ENCODE data around the gene ZBTB20.

ZBTB20 gene

GRCh38 chr3:114732353-114732752 is 414.7 kb downstream of the ZBTB20 start:
- TF ChIP-seq TAF1 (IDR thresholded peaks at IDR 0.05; ENCODE audit: borderline replicate concordance, insufficient read depth, low read length) = no peak
- TF ChIP-seq, protein P1, sequence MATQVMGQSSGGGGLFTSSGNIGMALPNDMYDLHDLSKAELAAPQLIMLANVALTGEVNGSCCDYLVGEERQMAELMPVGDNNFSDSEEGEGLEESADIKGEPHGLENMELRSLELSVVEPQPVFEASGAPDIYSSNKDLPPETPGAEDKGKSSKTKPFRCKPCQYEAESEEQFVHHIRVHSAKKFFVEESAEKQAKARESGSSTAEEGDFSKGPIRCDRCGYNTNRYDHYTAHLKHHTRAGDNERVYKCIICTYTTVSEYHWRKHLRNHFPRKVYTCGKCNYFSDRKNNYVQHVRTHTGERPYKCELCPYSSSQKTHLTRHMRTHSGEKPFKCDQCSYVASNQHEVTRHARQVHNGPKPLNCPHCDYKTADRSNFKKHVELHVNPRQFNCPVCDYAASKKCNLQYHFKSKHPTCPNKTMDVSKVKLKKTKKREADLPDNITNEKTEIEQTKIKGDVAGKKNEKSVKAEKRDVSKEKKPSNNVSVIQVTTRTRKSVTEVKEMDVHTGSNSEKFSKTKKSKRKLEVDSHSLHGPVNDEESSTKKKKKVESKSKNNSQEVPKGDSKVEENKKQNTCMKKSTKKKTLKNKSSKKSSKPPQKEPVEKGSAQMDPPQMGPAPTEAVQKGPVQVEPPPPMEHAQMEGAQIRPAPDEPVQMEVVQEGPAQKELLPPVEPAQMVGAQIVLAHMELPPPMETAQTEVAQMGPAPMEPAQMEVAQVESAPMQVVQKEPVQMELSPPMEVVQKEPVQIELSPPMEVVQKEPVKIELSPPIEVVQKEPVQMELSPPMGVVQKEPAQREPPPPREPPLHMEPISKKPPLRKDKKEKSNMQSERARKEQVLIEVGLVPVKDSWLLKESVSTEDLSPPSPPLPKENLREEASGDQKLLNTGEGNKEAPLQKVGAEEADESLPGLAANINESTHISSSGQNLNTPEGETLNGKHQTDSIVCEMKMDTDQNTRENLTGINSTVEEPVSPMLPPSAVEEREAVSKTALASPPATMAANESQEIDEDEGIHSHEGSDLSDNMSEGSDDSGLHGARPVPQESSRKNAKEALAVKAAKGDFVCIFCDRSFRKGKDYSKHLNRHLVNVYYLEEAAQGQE (IDR thresholded peaks at IDR 0.05; ENCODE audit: insufficient read depth in 1 of 2, low read depth in 2 of 2, low read length in 2 of 2) = no peak
- TF ChIP-seq SIN3A (IDR thresholded peaks at IDR 0.05; ENCODE audit: borderline replicate concordance, insufficient read depth, low read length) = no peak
- TF ChIP-seq FOXP2 (optimal IDR thresholded peaks at IDR 0.05; ENCODE audit: borderline replicate concordance, extremely low read depth, extremely low read length, insufficient read depth) = no peak
- TF ChIP-seq POLR2AphosphoS5 (IDR thresholded peaks at IDR 0.05; ENCODE audit: low read depth, low read length) = no peak

- TF ChIP-seq, protein P1 (IDR thresholded peaks at IDR 0.05; ENCODE audit: insufficient read depth in 1 of 2, low read depth in 2 of 2, low read length in 2 of 2) = no peak
- TF ChIP-seq TAF1 (IDR thresholded peaks at IDR 0.05; ENCODE audit: borderline replicate concordance, insufficient read depth, low read length) (no peak), POLR2AphosphoS5 (IDR thresholded peaks at IDR 0.05; ENCODE audit: low read depth, low read length) (no peak), SIN3A (IDR thresholded peaks at IDR 0.05; ENCODE audit: borderline replicate concordance, insufficient read depth, low read length) (no peak), FOXP2 (optimal IDR thresholded peaks at IDR 0.05; ENCODE audit: borderline replicate concordance, extremely low read depth, extremely low read length, insufficient read depth) (no peak)
Measured at GRCh38 chr3:114730397-114730796, 416.7 kb downstream of the ZBTB20 start.

DNA sequence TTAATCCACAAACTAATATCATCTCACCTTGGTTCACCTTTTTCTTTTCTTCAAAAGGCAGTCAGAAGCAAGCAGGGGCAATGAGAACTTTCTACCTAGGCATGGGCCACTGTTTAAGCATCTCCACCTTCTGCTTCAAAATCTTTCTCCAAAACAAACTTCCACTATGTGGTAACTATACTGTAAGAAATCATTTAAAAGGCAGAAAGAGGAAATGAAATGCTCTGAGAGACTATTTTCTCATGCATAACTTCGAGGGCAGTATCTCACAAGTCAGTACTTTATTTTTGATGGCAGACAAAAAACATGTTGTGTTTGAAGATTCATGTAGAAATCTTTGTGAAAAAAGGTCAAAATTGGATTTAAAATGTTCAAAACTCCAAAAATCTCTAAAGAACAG is 419.7 kb downstream of the ZBTB20 start:
- TF ChIP-seq TAF1 (IDR thresholded peaks at IDR 0.05; ENCODE audit: borderline replicate concordance, insufficient read depth, low read length) = no peak
- no peak for TF ChIP-seq SIN3A (IDR thresholded peaks at IDR 0.05; ENCODE audit: borderline replicate concordance, insufficient read depth, low read length)
- no peak for TF ChIP-seq FOXP2 (optimal IDR thresholded peaks at IDR 0.05; ENCODE audit: borderline replicate concordance, extremely low read depth, extremely low read length, insufficient read depth)
- no peak for TF ChIP-seq POLR2AphosphoS5 (IDR thresholded peaks at IDR 0.05; ENCODE audit: low read depth, low read length)
- TF ChIP-seq, protein P1 (IDR thresholded peaks at IDR 0.05; ENCODE audit: insufficient read depth in 1 of 2, low read depth in 2 of 2, low read length in 2 of 2) = no peak

- no peak for TF ChIP-seq SIN3A (IDR thresholded peaks at IDR 0.05; ENCODE audit: borderline replicate concordance, insufficient read depth, low read length)
- no peak for TF ChIP-seq TAF1 (IDR thresholded peaks at IDR 0.05; ENCODE audit: borderline replicate concordance, insufficient read depth, low read length)
Measured at GRCh38 chr3:114725966-114726365, 421.1 kb downstream of the ZBTB20 start.

GRCh38 chr3:114722530-114722929 is 424.6 kb downstream of the ZBTB20 start:
- TF ChIP-seq SIN3A (IDR thresholded peaks at IDR 0.05; ENCODE audit: borderline replicate concordance, insufficient read depth, low read length) (no peak), POLR2AphosphoS5 (IDR thresholded peaks at IDR 0.05; ENCODE audit: low read depth, low read length) (no peak), FOXP2 (optimal IDR thresholded peaks at IDR 0.05; ENCODE audit: borderline replicate concordance, extremely low read depth, extremely low read length, insufficient read depth) (no peak), TAF1 (IDR thresholded peaks at IDR 0.05; ENCODE audit: borderline replicate concordance, insufficient read depth, low read length) (no peak)
- TF ChIP-seq, protein P1 (IDR thresholded peaks at IDR 0.05; ENCODE audit: insufficient read depth in 1 of 2, low read depth in 2 of 2, low read length in 2 of 2) = no peak
